NCI-H1436 (cell line): Measurements from ENCODE around the gene S100A6.

Experiments used
- DNase-seq: peaks from one replicate; lab custom pipeline; 2025; lab: John Stamatoyannopoulos, UW

Gene S100A6

DNA sequence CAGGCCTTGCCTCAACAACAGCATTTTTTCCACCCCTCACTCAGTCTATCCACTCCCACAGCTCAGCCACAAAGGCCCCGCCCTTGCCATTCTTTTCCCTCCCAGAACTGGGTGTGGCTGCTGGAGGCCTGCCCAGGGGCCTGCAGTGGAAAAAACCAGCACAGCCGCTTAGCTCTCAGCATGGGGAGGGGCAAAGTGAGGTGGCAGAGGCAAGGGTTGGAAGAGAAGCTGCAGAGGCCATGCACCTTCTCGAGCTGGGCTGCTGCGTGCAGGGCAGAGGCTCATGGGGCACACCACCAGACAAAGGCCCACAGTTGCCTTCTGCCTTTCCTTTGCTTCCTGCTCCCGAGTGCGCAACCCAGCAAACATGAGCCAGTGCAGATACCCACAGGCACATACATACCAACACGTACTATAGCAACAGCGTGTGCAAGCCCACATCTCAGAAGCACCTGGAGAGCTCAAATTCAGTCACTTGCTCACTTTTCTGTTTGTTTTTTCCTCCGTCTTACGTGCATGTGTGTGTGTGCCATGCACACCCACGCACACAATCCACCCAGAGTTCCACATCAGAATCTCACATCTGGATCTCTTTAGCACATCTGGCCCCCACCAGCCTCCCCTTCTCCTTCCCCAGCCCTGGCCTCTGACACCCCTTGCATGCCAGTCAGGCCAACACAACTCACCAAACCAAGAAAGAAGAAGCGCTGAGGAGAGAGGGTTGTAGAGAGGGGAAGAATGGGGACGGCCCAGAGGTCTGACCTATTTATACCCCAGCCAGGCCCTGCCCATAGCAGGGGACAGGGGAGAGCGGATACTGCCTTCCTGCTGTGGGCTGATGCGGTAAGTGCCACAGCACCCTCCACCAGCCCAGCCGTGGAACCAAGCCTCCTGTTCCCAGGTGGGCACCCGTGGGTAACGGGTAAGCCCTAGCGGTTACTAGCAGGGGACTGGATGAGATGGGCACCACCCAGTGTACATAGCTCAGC lies 9.6 kb upstream of the S100A6 start, which contains the start of gene S100A4:
Gene S100A4, minus strand, starts transcription at position 740 of the 989 bp plus-strand sequence. CDS start 1,012 bp downstream, outside the sequence.
- DNase-seq = peak; percentile 88

DNA sequence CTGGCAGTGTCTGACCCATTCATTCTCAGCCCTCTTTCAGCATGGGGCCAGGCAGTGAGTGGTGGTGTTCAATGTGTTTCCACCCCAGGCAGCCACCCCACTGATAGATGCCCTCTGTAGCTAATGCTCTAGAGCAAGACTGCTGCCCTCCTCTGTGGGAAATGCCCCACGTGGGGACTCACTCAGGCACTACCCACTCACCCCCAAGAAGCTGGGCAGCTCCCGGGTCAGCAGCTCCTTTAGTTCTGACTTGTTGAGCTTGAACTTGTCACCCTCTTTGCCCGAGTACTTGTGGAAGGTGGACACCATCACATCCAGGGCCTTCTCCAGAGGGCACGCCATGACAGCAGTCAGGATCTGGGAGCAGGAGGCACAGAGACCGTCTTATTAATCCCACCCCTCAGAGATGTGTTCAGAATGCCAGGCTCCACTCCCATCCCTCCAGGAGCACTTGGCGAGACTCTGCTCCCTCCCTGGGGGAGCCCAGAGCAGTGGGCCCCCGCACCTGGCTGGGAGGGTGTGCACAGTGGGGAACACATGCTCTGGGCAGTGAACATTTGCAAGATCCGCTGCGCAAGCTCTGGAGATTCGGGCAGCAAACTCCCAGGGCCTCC lies 8.8 kb upstream of the S100A6 start:
- DNase-seq = no peak

DNA sequence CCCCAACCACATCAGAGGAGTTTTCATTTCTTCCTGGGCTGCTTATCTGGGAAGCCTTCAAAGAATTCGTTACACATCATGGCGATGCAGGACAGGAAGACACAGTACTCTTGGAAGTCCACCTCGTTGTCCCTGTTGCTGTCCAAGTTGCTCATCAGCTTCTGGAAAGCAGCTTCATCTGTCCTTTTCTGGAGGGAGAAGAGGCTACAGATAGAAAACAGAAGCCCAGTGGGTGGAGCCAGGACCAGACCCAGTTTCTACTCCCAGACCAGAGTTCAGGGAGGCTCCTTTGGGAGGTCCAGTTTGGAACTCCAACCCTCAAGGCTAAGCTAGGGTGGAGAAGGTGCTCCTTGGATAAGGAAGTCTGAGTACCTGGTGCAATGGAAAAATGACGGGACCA lies 7.9 kb upstream of the S100A6 start:
- no peak for DNase-seq

DNA sequence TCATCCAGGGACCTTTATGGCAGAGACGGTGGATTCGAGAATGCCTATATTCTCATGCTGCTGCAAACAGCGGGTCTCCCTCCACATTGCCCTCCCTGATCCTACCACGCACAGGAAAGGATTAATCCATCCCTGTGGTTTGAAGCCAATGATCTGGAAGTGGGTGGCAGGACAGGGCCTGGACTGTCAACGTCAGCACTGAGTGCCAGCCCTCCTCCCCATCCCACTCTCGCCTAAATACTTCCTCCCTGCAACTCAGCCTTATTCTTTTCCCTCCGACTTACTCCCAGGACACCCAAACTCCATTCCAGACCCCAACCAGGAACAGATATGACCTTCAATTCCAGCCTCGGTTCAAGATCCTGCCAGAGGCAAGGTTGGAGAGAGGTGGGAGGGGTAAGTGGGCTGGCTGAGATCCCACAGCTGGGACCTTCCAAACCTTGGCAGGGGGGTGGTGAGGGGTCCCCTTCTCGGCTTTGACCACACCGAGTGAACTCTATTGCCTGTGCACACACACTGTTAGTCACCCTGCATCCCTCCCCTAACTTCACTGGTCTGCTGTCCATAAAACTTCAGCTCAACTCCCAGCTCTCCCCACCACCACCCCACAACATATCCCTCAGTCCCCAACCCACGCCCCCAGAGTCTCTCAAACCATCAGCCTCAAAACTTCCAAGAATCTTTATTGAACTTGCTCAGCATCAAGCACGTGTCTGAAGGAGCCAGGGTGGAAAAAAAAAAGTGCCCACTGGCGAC lies 7.3 kb upstream of the S100A6 start:
- no peak for DNase-seq

DNA sequence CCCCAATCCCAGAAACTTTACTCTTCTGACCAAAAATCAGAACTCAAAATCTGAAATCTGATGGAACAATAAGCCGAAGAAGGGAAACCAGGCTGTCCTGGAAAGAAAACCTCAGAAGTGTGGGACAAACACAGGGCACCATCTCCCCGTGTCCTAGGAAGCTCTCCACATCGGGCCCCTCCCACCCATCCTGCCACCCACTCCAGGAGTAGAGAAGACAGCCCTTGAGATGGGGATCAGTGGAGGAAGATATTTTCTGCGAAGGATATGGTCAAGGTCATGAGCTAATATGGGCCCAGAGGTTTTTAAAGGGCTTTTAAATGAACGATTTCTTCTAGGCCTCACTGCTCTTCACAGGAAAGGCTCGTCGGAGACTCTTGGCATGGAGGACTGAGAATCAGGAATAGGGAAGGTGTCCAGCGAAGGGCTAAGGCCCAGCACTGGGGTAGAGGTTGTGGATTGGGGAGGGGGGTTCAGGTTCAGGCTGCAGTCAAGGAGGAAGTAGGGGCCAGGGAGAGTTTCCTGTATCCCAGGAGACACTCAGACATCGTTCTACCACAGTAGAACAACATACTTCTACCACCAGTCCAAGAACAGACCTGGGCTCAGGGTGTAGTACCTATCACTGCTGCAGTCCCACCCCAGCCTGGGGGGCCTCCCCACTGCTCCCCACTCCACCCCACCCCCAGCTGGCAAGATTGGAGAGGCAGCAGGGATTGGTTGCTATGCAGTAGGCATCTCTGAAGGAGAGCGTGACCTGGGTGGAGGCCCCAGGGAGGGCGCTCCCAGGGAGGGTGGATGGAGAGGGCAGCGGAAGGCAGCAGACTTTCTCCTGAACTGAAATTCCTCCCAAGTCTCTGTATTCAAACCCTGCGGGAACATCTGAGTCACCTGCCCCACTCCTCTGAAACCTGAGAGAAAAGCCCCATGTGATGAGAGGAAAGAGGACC lies 6.1 kb upstream of the S100A6 start:
- DNase-seq = no peak

DNA sequence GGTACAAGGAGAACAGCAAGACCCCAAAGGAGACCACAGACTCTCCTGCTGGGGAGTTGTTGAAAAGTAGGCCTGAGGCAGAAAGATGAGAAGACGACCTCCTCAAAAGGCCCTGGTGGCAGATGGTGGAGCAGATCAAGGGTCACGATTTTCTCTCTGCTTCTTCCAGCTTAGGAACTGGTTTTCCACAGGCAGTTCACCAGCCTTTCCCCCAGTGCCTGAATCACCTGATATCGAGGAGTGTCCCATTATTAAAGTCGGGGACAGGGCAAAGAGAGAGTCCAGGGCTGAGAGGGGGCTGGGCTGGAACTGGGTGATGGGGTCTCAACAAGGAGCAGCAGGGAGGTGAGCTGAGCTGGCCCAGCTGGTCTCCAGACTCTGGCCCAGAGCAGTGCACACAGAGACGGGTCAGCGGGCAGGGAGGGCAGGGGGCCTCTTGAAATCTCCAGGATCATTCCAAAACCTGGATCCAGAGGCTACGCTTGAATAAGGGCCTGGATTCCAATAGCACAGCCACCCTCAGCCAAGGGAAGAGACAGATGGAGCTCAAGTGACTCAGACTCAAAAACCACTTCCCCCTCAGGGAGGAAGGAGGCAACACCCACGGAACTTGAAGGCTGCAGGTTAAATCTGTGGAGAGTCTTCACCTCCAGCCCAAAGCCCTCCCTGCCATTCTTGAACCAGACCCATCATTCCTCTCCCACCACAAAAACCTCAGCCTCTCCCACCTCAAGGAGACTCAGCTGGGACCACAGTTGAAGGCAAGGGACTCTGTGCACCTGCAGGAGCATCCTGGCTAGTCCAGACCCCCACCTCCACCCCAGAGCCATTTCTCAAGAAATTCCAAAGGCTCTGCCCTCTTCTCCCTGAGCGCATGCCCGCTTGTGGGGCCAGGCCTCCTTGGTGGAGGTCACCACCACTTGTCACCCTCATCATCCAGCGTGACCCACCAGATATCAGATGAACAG lies 4.9 kb upstream of the S100A6 start, which contains the start of gene S100A5:
Gene S100A5, minus strand, starts transcription at position 541 of the 968 bp plus-strand sequence. CDS start 743 bp downstream, outside the sequence.
- no peak for DNase-seq

DNA sequence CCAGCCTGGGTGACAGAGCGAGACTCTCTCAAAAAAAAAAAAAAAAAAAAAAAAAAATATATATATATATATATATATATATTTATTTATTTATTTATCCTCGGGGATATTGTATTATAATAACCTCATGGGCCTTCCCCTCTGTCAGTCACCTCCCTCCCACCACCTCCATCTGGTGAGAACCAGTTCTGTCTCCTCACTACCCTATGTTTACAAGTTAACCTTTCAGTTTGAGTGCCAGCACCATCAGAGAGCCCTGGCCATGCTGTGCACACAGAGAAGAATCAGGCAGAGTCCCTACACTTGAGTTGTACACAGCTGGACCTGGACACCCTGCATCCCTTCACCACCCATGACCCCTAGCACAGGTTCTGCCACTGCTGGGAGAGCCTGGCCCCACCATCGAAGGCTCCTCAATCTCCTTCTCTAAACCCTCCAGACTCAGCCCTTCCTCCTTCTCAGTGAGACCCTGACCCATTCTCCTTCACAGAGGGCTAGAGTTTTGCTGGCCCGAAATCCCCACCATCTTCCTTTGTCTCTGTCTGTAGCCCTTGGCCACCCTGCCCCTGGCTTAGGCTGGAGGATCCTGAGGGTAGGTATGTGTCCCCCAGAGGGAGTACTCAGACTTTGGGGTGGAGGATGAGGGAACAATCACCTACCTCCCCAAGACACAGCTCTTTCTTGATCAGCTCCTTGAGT lies 3.8 kb upstream of the S100A6 start:
- no peak for DNase-seq

DNA sequence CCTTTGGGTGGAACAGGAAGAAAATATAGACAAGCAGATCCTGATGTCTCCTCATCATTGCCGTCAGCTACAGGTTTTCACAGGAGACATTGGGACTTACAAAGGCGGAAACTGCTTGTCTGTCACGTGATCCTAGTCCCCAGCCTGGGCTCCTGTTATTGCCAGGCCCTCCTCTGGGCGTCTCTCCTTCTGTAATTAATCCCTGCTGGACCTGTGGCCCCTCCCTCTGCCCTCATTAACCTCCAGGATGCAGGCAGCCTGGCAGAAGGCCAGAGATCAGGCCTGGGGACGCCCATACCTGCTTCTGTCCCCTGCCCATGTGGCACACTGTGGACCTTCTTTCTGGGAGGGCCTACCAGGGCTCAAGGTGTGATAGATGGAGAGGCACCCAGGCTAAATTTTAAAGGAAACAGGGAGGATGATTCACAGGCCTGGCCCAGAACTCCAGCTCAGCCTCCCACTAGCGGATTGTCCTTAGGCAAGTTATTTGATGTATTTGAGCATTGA lies 2.6 kb upstream of the S100A6 start:
- peak; percentile 61 for DNase-seq

DNA sequence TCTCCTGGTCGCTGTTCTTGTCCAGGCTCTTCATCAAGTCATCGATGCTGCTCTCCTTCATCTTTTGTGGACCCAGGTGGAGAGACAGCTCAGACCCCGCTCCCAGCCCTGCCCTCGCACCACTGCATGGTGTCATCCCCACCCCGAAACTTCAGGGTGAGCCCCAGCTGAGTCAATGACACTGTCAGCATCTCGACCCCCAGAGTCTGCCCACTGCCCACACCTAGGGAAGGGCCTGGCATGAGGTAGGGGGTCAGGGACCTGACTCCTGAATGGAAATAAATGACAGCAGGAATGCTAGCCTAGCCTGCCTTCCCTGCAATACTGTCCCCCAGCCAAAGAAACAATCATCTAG lies 1.6 kb upstream of the S100A6 start:
- no peak for DNase-seq

DNA sequence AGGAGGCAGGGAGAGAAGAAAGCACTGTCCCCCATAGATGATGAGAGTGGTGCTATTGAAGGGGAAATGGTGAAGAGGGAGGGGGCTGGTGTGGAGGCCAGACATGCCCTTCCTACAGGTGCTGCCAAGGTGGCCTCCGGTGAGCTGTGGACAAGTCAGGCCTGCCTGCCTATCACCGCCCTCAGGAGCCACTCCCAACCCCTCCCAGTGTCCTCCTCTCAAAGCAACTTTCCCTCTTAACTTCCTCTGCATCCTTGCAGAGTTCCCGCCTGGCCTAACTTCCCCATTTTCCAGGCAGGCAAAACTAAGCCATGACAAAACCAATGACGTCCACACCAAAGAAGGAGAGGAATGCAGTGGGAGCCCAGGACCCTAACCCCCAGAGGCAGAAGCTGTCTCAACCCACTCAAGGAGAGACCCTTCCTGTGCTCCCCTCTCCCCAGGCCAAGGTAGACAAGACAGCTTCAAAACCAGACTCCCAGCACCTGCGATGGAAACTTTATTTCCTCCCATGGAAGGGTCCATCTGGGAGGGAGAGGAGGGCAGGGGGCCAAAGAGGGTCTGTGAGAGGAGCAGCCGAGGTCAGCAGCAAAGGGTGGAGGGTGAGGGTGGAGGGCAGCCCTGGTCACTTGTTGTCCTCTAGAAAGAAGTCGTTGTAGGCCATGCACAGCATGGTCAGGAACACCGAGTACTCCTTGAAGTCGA lies 1.0 kb upstream of the S100A6 start:
- DNase-seq = no peak

DNA sequence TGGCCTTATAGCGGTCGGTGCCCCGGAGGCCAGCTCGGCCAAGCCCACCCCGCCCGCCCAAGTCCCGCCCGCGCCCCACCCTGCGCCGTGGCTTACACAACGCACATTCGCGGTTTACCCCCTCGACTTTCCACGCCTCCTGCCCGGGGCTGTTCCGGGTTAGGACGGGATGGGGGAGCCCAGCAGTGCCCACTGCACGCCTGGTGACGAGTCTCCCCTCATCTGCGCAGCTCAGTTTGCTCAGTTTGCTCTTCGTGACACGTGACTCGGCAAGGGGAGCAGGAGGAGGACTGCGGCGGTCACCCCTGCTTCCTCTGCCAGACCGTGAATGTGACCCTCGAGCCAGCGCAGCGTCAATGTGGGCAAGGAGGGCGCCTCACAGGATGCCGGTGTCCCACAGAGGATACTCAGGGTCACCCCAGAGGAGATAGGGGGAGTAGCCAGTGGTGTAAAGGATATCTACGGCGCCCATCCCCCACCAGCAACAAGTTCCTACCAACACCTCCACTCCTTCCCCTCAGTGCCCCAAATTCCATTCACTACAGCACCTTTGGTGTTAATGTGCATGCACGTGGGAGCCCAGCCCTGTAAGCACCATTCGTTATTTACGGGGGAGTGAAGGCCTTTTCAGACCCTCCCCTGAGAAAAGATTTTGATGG lies 350 bp upstream of the S100A6 start:
- DNase-seq = peak; percentile 55

DNA sequence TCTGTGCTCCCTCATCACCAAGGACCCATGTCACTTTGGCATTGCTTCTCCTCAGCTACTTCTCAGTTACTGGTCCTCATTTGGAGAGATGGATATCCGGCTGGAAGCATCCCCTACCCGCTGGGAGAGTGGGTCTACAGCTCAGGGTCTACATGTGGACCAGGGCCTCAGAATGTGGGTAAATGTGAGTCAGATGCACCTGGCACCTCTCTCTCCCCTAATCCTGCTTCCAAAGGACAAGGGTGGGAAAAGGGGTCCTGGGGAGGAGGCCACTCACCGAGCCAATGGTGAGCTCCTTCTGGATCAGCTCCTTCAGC lies 908 bp downstream of the S100A6 start:
- DNase-seq = no peak

DNA sequence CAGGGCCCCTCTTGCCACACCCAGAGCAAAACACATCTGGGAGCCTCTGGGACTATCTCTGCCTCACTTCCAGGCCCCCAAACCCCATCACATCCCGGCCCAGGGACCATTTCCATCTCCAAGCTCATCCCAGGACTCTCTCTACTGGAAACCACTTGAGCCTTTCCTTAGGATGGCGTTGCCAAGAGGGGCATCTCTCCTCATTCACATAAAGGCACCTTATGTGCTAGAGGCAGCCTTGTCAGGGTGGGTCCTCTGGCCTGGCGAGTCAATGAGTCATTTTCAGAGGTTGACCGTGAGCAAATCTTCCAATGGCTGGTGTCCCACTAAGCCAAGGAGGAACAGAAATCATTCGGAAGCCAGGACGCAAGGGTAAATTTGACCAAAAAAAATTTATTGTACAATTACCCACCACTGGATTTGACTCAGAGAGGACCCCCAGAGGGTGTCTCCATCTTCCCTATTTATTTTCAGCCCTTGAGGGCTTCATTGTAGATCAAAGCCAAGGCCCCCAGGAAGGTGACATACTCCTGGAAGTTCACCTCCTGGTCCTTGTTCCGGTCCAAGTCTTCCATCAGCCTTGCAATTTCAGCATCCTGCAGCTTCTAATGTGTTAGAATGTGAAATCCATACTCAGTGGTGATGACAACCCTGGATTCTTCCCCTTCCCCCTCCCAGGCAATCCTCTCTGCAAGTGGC lies 1.4 kb downstream of the S100A6 start:
- DNase-seq = no peak

DNA sequence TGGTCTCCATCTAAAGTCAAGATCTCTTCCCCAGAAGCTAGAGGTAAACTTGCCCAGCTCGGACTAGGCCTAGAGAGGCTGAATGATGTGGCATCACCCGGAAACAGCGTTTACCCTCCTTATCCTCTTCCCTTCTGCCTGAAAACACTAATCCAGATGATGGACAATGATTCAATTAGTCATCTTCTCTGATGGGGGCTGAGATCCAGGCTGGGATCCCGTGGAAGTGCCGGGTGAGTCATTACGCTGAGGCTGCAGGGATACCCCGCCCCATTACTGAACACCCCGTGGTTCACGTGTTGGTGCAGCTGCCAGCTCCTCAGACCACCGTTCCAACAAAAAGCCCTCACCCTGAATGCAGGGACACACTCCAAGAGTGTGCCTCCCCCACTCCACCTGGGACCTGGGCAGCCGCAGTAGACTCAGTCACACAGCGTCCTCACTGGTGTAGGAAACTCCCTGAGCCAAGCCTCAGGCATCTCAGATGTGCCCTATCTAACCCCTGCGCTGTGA lies 2.0 kb downstream of the S100A6 start:
- DNase-seq = no peak

DNA sequence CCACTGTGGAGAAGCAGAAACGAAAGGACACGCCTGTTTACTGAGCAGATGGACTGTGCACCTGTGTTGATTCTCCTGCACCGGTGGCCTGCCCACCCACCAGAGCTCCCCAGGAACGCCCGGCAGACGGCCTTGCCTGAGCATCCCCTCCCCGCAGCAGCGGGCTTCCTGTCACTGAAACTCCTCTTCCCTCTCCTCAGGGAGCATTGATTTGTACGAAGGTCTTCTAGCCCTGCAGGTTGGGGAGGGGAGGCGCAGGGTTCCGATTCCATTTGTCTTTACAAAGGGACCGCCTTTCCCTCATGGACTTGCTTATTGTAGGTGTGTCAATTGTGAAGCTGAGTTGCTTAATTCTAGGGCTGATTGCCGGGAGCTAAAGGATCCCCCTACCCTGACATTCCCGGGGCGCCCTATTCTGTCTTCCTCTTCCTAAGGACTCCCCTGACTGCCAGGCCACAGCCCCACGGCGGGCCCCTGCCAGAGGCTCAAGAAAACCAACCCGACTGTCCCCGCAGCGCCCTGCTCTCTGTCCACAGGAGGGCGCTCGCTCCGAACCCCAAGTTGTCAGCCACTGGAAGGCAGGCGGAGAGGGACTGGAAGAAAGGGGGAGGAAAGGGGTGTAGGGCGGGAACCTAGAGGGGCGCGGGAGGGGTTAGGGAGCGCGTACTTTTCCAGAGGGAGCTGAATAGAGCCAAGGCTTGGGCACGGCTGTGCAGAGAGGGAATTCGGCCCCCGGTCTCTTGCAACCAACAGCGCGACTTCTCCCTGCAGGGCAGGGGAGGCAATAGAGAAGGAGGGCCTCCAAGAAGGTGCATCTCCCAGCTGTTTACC lies 2.8 kb downstream of the S100A6 start:
- DNase-seq = peak; percentile 85

DNA sequence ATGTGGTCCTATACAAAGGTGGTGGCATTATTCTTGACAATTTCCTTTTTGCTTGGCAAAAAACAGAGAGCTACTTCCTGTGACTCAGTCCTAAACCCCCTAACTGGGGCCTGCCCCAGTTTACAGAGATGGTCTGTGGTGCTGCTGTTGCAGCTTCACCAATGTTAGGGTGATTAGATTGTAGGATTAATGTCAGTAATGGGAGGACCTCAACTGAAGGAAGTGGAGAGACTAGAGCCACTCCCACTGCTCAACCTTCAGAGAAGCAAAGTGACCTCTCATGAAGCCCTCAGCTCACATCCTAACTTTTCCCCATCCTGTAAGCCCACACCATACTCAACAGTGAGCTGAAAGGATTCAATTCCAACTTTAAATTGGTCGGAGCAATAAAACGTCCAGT lies 3.6 kb downstream of the S100A6 start:
- DNase-seq = no peak
